GM21381 (cell line): ENCODE data around the gene CAPN11.
"Not testable (repeated sequence)": the region's sequence is repeated elsewhere in the genome, so short reads cannot be mapped to it uniquely, and the experiment has no call there.

Source experiments
- ATAC-seq: cut with Tn5 transposase; IDR thresholded peaks from one replicate; pipeline ENCODE4 v1.9.1; 2021; ENCODE audit warnings: mild to moderate bottlenecking, moderate library complexity; ENCODE audit not compliant: unreplicated experiment

CAPN11 gene

DNA sequence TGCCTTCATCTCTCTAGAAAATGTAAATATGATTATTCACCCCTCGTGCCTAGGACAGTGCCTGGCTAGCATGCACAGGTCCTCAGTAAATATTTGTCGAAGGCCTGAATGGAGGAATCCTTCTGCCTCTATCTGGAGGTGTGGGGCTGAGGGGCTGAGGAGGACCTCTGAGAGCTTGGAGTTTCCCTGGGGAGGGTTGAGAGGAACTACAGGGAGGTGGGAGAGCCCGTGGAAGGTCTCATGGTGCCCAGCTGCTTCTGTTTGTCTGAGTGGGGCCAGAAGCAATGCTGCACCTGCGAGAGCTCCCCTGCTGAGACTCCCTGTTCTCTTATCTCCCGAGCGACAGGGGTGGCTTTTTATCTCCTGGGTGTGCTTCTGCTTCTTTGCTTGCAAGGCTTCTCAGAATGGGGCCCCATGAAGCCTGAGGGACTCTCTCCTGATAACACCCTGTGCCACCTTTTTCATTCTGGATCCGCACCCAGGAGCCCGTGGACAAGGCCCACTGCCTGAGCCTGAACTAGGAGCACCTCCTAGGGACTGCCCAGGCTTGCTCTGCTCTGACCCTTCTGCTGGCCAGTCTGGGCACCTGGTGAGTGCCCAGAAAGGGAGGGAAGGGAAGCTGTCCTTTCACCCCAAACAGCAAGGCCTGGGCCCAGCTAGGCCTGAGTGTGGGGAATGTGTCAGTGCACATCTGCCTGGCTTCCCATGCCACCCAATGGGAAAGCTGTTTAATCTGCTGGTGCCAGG, 67.1 kb downstream of the CAPN11 start:
- ATAC-seq, result no peak

DNA sequence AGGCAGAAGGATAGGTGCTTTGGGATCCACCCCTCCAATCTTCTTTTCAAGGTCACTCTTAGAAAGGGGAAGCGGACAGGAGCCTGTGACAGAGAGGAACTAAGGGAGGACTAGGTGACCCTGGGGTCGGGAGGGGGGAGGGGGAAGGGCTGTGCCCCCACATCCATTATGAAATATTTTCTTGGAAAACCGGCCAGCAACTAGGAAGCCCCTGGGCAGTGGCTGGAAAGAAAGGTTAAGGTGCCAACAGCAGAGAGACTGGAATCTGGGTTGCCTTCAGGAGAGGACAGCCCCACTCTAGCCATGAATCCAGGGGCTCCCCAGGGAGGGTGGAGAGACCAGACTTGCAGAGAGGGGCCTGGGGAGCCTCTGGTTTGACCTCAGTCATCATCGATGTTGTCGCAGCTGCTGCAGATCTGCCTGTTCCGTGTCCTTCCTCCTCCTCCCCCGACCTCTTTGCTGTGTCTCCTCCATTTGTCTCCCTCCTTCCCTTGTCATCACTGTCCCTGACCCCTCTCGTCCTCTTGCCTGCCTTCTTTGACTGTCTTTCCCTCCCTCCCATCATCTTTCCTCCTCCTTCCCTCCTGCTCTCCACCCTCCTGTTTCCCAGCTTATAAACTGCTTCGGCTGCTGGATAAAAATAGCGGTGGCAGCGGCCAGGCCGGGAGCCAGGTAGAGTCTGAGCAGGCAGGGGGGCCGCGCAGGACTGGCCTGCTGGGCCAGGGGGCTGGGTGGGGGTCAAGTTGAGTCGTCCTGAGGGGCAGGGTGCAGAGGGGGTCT, 67.9 kb downstream of the CAPN11 start:
- ATAC-seq, result no peak

DNA sequence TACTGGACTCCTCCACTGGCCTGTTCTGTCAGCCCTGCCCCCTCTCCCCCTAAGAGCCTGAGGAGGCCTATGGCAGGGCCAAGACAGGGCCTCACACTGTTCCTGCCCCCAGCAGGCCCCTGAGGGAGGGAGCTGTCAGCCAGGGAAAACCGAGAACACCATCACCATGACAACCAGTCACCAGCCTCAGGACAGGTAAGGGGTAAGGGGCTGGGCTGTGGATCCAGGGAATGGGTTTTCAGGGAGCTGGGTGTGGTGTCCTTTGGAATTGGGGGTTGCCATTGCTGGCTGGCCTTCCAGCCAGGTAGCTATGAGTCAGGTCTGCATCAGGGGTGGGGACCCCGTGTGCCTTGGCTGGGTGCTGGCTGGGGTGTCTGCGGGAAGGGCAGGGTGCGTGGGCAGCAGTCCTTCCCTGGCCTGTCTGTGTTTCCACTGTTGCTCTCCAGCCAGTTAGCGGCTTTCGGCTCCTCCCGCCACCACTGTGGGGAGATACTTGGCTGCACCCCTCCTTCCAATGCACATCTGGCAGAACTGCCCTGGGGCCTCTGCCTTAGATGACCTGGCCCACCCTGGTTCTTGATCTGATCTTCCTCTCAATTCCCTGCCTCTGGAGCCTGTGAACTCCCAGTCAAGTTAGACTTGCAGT, 68.7 kb downstream of the CAPN11 start:
- no peak for ATAC-seq

DNA sequence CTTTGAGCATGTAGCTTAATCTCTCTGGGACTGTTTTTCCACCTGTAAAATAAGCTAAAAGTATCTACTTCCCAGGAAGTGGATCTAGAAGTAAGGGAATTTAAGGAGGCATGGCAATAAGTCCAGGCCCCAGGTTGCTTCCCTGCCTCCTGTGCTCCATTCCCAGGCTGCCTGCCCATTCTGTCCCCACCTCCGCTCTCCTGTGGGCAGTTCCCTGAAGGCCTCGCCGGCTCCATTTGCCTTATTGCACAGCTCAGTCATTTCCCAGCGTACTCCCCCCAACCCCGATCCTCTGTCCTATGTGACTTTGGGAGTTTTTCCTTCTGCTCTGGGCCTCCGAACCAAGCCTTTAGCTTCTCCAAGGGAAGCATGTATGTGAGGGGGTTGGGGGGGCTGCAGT, 69.4 kb downstream of the CAPN11 start:
- no peak for ATAC-seq

DNA sequence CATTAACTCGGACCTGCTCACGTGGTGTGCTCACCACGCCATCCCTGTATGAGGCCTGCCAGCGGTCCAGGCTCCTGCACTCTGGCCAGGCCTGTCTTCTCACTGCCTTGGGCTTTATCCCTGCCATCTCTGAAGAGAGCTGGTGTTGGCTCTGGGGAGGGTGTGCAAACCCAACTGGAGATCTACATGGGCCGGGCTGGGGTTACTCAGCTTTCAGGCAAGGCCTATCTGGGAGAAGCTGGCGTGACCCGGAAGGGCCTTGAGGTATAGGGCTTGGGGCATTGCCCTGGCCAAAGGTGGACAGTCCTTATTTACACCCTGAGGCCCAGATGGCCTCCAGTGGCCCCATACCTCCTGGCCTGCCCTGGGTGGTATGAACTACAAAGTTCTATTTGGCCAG, 69.8 kb downstream of the CAPN11 start:
- ATAC-seq, result no peak

DNA sequence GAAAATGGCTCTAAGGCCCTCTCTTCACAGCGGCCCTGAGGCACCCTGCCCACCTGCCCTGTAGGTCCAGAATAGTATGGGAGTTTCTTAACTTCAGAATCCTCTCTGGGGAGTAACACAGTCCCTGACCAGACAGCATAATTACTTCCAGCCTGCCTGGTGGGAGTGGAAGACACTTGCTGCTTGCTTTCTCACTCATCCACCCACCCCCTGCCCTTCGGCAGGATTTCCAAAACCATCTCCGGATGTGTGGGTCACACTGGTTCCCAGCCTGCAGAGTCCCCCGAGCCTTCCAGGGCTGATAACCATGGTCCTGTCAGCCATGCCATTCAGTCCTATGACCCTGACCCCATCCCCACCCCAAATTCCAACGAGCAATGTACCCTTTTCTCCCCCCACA, 70.2 kb downstream of the CAPN11 start:
- no peak for ATAC-seq

DNA sequence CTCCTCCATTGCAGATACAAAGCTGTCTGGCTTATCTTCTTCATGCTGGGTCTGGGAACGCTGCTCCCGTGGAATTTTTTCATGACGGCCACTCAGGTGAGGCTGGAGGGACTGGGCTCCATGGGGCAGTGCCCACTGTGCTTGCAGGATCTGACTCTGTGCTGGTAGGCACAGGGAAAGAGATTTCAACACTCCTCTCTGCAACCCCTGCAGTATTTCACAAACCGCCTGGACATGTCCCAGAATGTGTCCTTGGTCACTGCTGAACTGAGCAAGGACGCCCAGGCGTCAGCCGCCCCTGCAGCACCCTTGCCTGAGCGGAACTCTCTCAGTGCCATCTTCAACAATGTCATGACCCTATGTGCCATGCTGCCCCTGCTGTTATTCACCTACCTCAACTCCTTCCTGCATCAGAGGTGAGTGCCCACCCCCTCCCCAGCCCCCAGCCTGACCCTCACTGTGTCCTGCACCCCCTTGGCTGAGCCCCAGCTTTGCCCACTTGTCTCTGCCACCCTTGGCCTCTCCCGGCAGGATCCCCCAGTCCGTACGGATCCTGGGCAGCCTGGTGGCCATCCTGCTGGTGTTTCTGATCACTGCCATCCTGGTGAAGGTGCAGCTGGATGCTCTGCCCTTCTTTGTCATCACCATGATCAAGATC, 70.9 kb downstream of the CAPN11 start:
- no peak for ATAC-seq

DNA sequence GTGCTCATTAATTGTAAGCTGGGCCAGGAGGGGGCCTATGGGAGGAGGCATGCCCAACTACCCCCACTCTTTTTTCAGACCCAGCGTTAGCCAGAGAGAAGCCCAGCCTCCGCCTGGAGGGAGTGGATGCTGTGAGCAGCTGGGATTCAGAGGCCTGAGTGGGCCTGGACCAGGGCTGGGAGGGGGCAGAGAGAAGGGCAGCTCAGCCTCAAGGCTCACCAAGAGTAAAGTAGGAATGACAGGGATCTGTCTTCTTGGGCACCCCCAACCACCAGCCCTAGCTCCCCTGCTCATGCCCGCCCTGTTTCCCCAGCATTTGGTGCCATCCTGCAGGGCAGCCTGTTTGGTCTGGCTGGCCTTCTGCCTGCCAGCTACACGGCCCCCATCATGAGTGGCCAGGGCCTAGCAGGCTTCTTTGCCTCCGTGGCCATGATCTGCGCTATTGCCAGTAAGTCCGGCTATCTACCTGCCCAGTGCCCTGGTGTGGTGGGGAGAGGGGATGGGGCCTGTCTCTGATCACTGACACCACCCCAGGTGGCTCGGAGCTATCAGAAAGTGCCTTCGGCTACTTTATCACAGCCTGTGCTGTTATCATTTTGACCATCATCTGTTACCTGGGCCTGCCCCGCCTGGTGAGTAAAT, 71.5 kb downstream of the CAPN11 start:
- ATAC-seq, result no peak

DNA sequence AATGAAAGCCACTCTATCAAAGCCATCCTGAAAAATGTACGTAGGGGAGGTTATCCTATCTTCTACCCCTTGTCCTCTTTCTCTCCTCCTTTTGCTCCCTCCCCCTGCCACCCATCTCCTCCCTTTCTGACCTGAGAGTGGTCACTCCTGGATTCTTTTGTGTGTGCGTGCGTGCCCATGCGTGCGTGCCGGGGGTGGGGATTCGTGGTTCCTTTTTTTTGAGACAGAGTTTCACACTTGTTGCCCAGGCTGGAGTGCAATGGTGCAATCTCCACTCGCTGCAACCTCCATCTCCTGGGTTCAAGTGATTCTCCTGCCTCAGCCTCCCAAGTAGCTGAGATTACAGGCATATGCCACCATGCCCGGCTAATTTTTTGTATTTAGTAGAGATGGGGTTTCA, 72.8 kb downstream of the CAPN11 start:
- not testable (repeated sequence) for ATAC-seq

DNA sequence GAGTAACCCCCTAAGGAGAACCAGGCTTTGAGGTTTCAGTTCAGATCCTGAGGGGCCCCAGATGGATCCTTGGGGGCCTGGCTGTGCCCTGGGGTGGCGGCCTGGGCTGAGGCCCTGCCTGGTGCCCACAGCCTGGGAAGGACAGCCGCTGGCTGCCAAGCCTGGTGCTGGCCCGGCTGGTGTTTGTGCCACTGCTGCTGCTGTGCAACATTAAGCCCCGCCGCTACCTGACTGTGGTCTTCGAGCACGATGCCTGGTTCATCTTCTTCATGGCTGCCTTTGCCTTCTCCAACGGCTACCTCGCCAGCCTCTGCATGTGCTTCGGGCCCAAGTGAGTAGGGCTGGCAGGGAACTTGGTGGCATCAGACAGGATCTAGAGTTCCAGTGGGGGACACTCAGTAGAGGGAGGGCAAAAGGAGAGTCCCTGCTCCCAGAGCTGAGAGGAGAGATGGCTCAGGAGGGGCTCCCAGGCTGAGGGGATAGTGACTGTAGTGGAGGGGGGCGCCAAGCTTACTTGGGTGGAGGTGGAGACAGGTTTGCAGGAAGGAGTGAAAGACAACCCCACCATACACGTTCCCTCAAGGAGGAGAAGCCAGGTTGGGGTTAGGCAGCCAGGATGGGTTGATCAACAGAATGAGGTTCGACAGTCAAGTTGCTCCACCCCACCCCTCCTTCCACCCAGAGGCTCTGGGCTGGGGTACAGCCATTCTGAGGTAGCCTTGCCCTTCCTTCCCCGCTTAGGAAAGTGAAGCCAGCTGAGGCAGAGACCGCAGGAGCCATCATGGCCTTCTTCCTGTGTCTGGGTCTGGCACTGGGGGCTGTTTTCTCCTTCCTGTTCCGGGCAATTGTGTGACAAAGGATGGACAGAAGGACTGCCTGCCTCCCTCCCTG, 74.3 kb downstream of the CAPN11 start:
- no peak for ATAC-seq

DNA sequence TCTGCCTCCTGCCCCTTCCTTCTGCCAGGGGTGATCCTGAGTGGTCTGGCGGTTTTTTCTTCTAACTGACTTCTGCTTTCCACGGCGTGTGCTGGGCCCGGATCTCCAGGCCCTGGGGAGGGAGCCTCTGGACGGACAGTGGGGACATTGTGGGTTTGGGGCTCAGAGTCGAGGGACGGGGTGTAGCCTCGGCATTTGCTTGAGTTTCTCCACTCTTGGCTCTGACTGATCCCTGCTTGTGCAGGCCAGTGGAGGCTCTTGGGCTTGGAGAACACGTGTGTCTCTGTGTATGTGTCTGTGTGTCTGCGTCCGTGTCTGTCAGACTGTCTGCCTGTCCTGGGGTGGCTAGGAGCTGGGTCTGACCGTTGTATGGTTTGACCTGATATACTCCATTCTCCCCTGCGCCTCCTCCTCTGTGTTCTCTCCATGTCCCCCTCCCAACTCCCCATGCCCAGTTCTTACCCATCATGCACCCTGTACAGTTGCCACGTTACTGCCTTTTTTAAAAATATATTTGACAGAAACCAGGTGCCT, 75.0 kb downstream of the CAPN11 start:
- ATAC-seq, result no peak
